H1 (cell line): ENCODE results near the gene SPOCD1. TPM values are rescaled to one million over a fixed set of nuclear protein-coding genes. Genes with fewer than 3 reads are reported as not detected.

Experiments used
- MAX ChIP-seq: IDR thresholded peaks from 2 replicates; pipeline ENCODE4 v1.6.1; 2012; ENCODE audit warnings: inconsistent platforms
- RAD21 ChIP-seq, 2 experiments: IDR thresholded peaks in 1 of 2; conservative IDR thresholded peaks in 1 of 2; 2 replicates each; pipeline ENCODE4 v1.6.1; 2011; ENCODE audit warnings: low read depth in 2 of 2, low read length in 2 of 2, improper control_type of control experiment in 1 of 2, inconsistent platforms in 1 of 2, mild to moderate bottlenecking in 1 of 2, moderate library complexity in 1 of 2
- polyA plus RNA-seq, 7 experiments: library from polyadenylated mRNA; depleted of rRNA in 3 of 7; stranded (reverse) in 5 of 7; unstranded in 2 of 7; fragments of >200 nt in 5 of 7; fragments of 200-250 nt in 2 of 7; gene quantifications; 1 replicate in 5 of 7; 2 replicates in 1 of 7; 4 replicates in 1 of 7; pipeline versions ENCODE4 v1.2.1 to v1.2.3, GENCODE V29; 2011 to 2013; ENCODE audit warnings: missing spikeins in 2 of 7, mixed read lengths in 2 of 7
- total RNA-seq: library from RNA; stranded (reverse); fragmentation: NEBNext Ultra II Directional; extraction: Animal tissue kit (Norgen Biotek cat#: 25700); gene quantifications from 2 replicates; pipeline ENCODE4 v1.2.1, GENCODE V29; 2021

Gene SPOCD1
- total and polyA plus RNA-seq, 2 of the 8 experiments (the other 6 are each of a cell fraction or from before 2014, with no cell fraction given) = 1.8 to 2.9 TPM

GRCh38 chr1:31758823-31759222 is 57.0 kb downstream of the SPOCD1 start (continued):
- TF ChIP-seq RAD21 (IDR thresholded peaks at IDR 0.05 in 1 of 2, conservative IDR thresholded peaks at IDR 0.05 in 1 of 2; ENCODE audit: low read depth in 2 of 2, low read length in 2 of 2) (no peak), MAX (no peak)
